Breast epithelium (tissue), 4 donors: Measurements from ENCODE around the gene TIPRL. TPM values are rescaled to one million over a fixed set of nuclear protein-coding genes. Genes with fewer than 3 reads are reported as not detected.

Source experiments
- DNase-seq, 2 donors: peaks; one replicate each; pipeline ENCODE4 v3.0.0-alpha.2; 2019; ENCODE audit warnings: low spot score in 2 of 2
- H3K27ac ChIP-seq, 2 donors: fragments of 200-600 bp; sonication (generic) in 1 of 2; one replicate each; pipeline ENCODE4 v1.5.1; 2016 to 2019; ENCODE audit warnings: mild to moderate bottlenecking in 1 of 2
- H3K27me3 ChIP-seq, 2 donors: fragments of 200-600 bp; sonication (generic) in 1 of 2; one replicate each; pipeline versions ENCODE4 v1.5.1 to v1.6.0; 2017 to 2019; ENCODE audit warnings: control low read depth in 1 of 2, mild to moderate bottlenecking in 1 of 2
- H3K36me3 ChIP-seq: fragments of 200-600 bp; one replicate; pipeline ENCODE4 v1.5.1; 2019
- H3K4me1 ChIP-seq, 2 donors: fragments of 200-600 bp; sonication (generic); one replicate each; pipeline ENCODE4 v1.5.1; 2016 to 2019; ENCODE audit warnings: control low read depth in 1 of 2
- H3K4me3 ChIP-seq, 3 donors: fragments of 200-600 bp; sonication (generic); 1 replicate in 2 of 3; 2 replicates in 1 of 3; pipeline ENCODE4 v1.5.1; 2016 to 2019; ENCODE audit warnings: mild to moderate bottlenecking in 3 of 3, moderate library complexity in 2 of 3
- H3K9me3 ChIP-seq, 2 donors: fragments of 200-600 bp; sonication (generic) in 1 of 2; one replicate each; pipeline ENCODE4 v1.5.1; 2016 to 2019; ENCODE audit warnings: control low read depth in 1 of 2
- POLR2A ChIP-seq: fragments of 450-650 bp; IDR thresholded peaks from one replicate; pipeline ENCODE4 v1.6.1; 2016; ENCODE audit warnings: antibody characterized with exemption, mild to moderate bottlenecking, moderate library complexity
- POLR2AphosphoS5 ChIP-seq, 3 donors: sonication (generic); formaldehyde crosslinking; IDR thresholded peaks; one replicate each; pipeline ENCODE4 v1.6.1; 2017; ENCODE audit warnings: antibody characterized with exemption in 3 of 3
- intact Hi-C: fragments of 100-400 bp; cut with DNase I; formaldehyde crosslinking; loops from one replicate; pipeline ENCODE4 v1.15.1; 2023; ENCODE audit warnings: low total_unique reads
- total RNA-seq, 3 donors: library from RNA; depleted of rRNA; stranded (reverse); fragments of >200 nt; gene quantifications; one replicate each; pipeline ENCODE4 v1.1.0, GENCODE V29; 2016
- TF ChIP-seq, protein P1 (sequence below), 3 donors: fragments of 450-650 bp; IDR thresholded peaks; one replicate each; pipeline ENCODE4 v1.5.1; 2016 to 2017; ENCODE audit warnings: antibody characterized with exemption in 3 of 3, mild to moderate bottlenecking in 3 of 3, moderate library complexity in 3 of 3

TIPRL gene
- total RNA-seq, result 10 to 100 TPM; 18.0 to 24.9 (median 18.7) TPM

DNA sequence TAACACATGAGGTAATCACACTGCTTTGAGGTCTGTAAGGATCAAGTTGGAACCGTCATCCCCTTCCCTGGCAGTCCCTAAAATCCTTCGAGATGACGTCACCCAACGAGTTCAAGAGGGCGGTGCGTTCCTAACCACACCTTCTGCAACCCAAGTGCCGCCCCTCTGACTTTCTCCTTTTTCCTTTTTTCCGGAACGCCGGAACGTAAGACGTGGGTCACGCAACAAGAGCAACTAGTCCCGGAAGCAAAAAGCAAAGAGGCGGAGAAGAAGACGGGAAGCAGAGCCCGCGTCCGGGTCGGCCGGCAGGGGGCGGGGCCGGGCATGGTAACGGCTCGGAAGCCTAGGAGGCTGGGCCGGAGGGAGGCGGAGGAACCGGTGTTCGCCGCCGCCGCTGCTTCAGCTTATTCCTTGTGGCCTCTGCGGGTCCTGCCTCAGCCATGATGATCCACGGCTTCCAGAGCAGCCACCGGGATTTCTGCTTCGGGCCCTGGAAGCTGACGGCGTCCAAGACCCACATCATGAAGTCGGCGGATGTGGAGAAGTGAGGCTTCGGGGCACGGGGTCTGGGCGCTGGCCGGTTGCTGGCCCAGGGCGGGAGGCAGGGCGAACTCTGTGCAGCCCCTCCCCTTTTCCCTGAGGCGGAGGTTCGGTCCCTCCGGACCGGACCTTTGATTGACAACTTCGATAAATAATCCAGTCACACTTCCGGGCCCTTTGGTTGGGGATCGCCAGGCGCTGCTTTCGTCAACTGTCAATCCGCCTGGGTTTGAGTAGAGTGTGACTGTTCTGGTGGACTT, at the start of gene TIPRL:
Gene TIPRL (plus strand): TSS at position 325 of the 800 bp plus-strand sequence. CDS start 116 bp downstream, at position 441.
- TF ChIP-seq POLR2AphosphoS5 (IDR thresholded peaks at IDR 0.05) (peak; percentile 80 to 83 (median 82)), POLR2A (peak; percentile 66)
- TF ChIP-seq, protein P1, sequence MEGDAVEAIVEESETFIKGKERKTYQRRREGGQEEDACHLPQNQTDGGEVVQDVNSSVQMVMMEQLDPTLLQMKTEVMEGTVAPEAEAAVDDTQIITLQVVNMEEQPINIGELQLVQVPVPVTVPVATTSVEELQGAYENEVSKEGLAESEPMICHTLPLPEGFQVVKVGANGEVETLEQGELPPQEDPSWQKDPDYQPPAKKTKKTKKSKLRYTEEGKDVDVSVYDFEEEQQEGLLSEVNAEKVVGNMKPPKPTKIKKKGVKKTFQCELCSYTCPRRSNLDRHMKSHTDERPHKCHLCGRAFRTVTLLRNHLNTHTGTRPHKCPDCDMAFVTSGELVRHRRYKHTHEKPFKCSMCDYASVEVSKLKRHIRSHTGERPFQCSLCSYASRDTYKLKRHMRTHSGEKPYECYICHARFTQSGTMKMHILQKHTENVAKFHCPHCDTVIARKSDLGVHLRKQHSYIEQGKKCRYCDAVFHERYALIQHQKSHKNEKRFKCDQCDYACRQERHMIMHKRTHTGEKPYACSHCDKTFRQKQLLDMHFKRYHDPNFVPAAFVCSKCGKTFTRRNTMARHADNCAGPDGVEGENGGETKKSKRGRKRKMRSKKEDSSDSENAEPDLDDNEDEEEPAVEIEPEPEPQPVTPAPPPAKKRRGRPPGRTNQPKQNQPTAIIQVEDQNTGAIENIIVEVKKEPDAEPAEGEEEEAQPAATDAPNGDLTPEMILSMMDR (IDR thresholded peaks at IDR 0.05), result peak; percentile 73 to 87 (median 77)
- DNase-seq, result peak; percentile 94
- intact Hi-C loops, result no loop called here

DNA sequence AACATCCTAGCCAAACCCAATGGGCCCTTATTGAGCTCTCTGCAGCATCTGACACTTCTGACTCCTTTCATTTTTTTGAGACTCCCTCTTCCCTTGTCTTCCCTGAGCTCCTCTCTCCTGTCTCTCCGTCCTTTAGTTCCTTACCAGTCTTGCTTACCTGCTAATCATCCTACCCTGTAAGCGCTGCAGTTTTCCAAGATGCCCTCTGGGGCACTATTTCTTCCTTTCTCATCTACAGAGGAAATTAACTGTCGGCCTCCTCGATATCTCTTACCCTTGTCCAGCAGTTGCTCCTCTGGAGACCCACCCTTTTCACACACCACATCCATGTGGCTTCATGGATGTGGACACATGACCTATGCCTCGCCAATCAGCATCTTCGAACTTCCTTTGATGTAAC, 48.8 kb upstream of the TIPRL start:
- H3K9me3 ChIP-seq, result no peaks in the 10 kb centered on the region
- H3K36me3 ChIP-seq, result no peaks in the 10 kb centered on the region
- no peaks in the 10 kb centered on the region for H3K4me1 ChIP-seq
- TF ChIP-seq POLR2AphosphoS5 (IDR thresholded peaks at IDR 0.05), result no peak
- TF ChIP-seq, protein P1 (IDR thresholded peaks at IDR 0.05), result no peak
- TF ChIP-seq POLR2A, result no peak
- no peak overlapping the region for H3K4me3 ChIP-seq
- no peaks in the 10 kb centered on the region for H3K27me3 ChIP-seq
- intact Hi-C loops, result loop anchor here (5.0 kb wide), 1 partner anchor 108 kb away; no protein-coding TSS in a partner anchor
- DNase-seq, result no peak
- H3K27ac ChIP-seq, result no peak overlapping the region

More for the DNA sequence above, at the start of gene TIPRL:
- peak within 1 kb of the TSS; percentile 63 to 91 (median 84) for H3K4me3 ChIP-seq
- H3K27me3 ChIP-seq, result no peaks in the 10 kb centered on the region
- no peaks in the 10 kb centered on the region for H3K36me3 ChIP-seq
- no peaks in the 10 kb centered on the region for H3K9me3 ChIP-seq
- H3K4me1 ChIP-seq, result no peaks in the 10 kb centered on the region
- H3K27ac ChIP-seq, result peak within 1 kb of the TSS; percentile 83 to 95

DNA sequence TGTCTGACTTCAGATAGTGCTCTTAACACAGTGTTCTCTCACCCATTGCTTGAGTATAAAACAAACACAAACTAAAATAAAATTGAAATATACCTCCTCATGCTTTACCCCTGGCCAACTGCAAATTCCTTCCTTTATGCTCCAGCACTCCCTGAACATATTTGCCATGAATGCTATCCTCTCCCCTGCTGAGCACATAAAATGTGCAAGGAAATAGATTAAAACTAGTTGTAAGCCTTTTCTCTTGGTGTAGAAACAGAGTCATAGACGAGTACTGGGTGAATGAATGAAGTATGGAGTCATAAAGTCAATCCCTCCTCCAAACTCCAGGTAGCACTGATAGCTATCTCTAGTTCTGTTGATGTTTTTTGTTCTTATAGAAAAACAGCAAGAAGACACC, 44.6 kb upstream of the TIPRL start:
- no peaks in the 10 kb centered on the region for H3K27me3 ChIP-seq
- no peaks in the 10 kb centered on the region for H3K4me1 ChIP-seq
- no peak for DNase-seq
- H3K27ac ChIP-seq, result no peak overlapping the region
- TF ChIP-seq, protein P1 (IDR thresholded peaks at IDR 0.05), result no peak
- TF ChIP-seq POLR2A (no peak), POLR2AphosphoS5 (IDR thresholded peaks at IDR 0.05) (no peak)
- intact Hi-C loops, result loop anchor here (5.0 kb wide), 1 partner anchor 112 kb away; no protein-coding TSS in a partner anchor
- H3K4me3 ChIP-seq, result no peak overlapping the region
- H3K9me3 ChIP-seq, result no peaks in the 10 kb centered on the region
- no peaks in the 10 kb centered on the region for H3K36me3 ChIP-seq

DNA sequence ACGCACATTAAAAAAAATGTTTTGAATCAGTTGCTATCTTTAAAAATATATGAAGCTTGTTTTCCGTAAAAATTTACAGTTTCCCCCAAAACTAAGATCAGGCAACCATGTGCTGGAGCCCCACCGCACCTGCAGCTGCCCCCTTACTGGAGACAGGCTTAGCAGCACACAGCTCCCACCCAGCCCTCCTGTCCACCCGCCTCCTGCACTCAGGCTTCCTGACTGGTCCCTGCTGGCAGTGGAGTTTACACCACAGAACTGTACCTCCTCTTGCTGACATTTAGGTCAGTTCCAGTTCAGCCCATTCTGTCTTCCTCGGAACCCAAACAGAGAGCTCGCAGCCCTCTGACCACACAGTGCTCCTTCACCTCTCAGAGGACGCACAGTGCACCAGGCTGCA, 44.1 kb upstream of the TIPRL start:
- intact Hi-C loops, result loop anchor here (5.0 kb wide), 1 partner anchor 112 kb away; no protein-coding TSS in a partner anchor
- H3K36me3 ChIP-seq, result no peaks in the 10 kb centered on the region
- no peak overlapping the region for H3K4me3 ChIP-seq
- TF ChIP-seq POLR2A, result no peak
- TF ChIP-seq, protein P1 (IDR thresholded peaks at IDR 0.05), result no peak
- no peak for TF ChIP-seq POLR2AphosphoS5 (IDR thresholded peaks at IDR 0.05)
- no peak overlapping the region for H3K27ac ChIP-seq
- H3K4me1 ChIP-seq, result no peaks in the 10 kb centered on the region
- no peak for DNase-seq
- H3K27me3 ChIP-seq, result no peaks in the 10 kb centered on the region
- no peaks in the 10 kb centered on the region for H3K9me3 ChIP-seq
